Measurements from ENCODE around the gene TROAP.

- TF ChIP-seq CTCF (IDR thresholded peaks at IDR 0.05): no peak
- TF ChIP-seq POLR2A (IDR thresholded peaks at IDR 0.05): no peak
Measured at GRCh38 chr12:49340971-49341776, 18.1 kb downstream of the TROAP start.

Measured in body of pancreas (tissue), 4 donors.